Activated CD4-positive, CD25-positive, alpha-beta regulatory T cell treated with anti-CD3 and anti-CD28 coated beads, Interleukin-2, amount 50 U/mL, for 16 hours (primary cell): ENCODE data around the gene EXOC6B.
"Not testable (repeated sequence)": the region's sequence is repeated elsewhere in the genome, so short reads cannot be mapped to it uniquely, and the experiment has no call there.

Experiments used
- DNase-seq: peaks from one replicate; pipeline ENCODE4 v3.0.0-alpha.2; 2020; ENCODE audit warnings: low read depth, low spot score

The EXOC6B gene

DNA sequence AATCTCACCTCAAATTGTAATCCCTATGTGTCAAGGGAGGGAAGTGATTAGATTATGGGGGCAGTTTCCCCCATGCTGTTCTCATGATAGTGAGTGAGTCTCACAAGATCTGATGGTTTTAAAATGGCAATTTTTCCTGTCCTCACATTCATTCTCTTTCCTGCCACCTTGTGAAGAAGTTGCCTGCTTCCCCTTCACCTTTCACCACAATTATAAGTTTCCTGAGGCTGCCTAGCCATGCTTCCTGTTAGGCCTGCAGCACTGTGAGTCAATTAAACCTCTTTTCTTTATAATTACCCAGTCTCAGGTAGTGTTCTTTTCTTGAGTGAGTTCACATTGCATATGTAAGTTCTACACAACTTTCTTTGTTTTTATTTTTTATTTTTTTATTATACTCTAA lies 271.5 kb downstream of the EXOC6B start:
- DNase-seq, result no peak

DNA sequence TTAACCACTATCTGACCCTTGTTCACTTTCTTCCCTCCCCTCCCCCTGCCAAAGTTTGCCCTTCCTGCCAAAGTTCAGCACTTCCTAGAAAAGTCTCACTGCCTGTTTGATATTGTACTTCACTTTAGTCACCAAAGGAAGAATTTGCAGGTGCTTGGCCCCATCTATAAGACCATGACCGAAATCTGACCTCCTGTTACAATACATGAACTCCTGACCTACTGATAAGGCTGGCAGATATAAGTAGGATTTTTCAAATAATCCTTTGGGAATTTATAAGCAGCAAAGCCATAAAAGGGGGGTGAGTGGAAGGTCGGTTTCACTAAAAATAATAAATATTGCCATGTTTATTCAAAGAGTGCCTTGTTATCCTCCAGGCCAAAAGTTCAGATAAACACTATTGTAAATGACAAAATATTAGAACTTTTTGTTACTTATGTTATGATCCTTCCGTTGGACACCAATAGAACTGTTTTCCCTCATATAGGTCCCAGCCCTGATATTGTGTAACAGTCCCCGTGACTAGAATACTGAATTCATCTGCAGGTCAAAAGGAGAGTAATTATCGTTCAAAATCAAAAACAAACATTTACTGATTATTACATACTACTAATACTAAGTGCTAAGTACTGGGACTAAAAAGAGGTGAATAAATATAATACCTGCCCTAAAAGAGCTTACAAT lies 277.6 kb downstream of the EXOC6B start:
- no peak for DNase-seq

GRCh38 chr2:72545790-72546189 lies 280.0 kb downstream of the EXOC6B start:
- DNase-seq, result no peak

DNA sequence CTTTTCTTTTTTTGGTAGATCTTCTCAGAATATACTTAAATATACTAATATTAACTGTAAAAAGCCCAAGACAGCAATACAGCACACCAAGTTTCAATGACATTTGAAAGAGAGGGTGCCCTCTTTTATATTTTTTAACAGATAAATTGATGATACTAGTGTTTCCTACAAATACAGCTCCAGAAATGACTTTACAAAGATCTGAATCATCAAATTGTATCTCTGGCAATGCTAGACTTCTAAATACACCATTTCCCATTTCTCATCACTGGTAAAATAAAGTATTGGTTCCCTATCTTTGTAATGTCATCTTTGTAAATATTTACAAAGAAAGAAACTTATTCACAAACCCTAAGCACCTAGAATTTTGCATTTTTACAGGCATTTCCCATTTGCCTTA lies 281.3 kb downstream of the EXOC6B start:
- no peak for DNase-seq

DNA sequence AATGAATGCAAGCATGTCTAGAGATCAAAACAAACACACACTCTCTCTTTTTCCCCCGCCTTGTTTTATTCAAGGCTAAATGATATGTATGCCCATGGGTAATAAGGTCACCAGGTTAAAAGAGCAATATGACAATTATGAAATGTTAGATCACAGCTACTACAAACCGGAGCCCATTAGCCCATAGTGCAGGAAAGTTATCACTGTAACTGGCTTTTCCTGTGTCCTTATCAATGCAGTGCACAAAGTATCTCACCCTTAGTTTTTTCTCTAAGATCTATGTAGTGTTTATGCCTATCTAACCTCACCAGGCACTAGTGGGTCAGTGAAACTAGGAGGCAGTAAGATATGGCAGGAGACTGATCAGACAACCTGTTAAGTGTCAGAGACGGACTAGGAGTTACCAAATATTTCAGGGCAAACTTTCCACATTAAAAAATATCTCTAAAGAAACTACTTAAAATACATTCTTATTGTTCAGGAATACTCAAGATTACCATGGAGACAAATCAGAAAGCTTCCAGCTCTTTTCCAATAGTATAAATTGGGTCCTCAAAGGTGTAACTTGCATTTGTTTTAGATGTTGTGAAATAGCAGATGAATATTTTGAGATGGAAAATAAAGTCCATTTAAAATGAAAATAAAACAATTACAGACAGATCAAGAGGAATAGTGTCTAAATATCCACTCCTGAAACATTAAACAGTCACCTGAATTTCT lies 282.2 kb downstream of the EXOC6B start:
- DNase-seq, result no peak

DNA sequence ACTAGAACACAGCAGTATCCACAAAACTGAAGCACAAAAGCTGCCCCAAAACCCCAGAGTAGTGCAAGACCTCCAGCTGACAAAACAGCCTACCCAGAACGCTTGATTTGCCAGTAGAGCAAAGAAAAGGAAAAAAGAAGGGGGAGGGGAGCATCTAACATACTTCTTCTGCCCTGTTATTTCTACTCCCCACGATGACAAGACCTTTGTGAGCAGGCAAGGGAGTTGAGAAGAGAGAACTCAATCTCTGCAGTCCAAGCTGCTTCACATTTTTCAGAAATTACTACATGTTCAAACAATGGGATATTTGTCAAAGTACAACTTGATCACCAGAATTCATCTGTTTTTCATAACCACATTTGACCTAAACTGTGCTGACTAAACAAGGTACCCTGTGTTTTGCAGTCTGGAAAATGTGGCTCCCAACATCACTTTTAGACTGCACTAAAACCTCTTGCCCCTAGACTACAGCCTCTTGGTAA lies 286.7 kb downstream of the EXOC6B start:
- no peak for DNase-seq

DNA sequence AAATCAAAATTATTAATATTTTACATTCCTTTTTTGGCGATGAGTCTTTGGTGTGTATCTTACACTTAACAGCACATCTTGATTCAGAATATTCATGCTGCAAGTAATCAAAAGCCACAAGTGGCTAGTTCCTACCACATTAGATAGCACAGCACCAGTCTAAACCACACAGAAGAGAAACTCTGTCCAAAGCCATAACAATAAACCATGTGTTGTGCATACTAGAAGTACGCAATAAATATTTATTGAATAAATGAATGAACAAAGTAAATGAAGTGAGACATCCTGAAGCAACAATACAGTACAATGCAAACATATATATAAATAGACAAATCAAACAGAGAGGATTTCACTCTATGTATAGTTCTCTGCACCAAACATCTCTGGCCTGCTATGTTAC lies 287.3 kb downstream of the EXOC6B start:
- DNase-seq, result no peak

DNA sequence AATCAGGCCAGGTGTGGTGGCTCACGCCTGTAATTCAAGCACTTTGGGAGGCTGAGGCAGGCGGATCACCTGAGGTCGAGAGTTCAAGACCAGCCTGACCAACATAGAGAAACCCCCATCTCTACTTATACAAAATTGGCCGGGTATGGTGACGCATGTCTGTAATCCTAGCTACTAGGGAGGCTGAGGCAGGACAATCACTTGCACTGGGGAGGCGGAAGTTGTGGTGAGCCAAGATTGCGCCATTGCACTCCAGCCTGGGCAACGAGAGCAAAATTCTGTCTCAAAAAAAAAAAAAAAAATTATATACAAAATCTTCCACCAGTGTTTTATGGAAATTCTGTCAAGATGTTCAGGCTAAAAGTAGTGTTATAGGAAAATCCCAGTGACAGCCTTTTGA lies 290.2 kb downstream of the EXOC6B start:
- not testable (repeated sequence) for DNase-seq

- no peak for DNase-seq
Measured at GRCh38 chr2:72533765-72534164, 292.1 kb downstream of the EXOC6B start.

DNA sequence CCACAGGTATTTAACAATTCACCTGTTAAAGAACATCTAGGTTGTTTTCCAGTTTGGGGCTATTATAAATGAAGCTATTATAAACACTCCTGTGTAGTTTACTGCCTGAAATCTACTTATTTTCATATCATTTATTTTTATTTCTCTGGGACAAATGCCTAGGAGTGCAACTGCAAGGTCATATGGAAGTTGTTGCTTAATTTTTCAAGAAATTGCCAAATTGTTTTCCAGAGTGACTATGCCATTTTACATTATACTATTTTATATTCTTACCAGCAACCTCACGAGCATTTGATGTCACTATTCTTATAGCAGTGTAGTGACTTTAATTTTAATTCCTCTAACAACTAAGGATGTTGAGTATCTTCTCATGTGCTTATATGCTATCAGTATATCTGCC lies 298.4 kb downstream of the EXOC6B start:
- DNase-seq, result no peak

DNA sequence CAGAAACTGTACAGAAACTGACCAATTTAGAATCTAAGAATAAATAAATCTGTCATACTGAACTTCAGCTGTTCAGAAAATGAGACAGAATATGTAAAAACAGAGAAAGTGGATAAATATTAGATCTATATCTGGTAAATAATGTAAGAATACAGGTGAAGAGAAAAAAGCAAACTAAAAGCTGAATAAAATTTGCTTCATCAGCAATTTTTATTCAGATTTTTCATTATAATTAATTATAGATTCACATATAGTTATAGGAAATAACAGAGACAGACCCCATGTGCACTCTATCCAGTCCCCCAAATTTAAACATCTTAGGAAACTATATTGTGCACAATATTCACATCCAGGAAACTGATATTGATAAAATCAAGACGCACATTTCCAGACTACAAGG lies 299.2 kb downstream of the EXOC6B start:
- no peak for DNase-seq

DNA sequence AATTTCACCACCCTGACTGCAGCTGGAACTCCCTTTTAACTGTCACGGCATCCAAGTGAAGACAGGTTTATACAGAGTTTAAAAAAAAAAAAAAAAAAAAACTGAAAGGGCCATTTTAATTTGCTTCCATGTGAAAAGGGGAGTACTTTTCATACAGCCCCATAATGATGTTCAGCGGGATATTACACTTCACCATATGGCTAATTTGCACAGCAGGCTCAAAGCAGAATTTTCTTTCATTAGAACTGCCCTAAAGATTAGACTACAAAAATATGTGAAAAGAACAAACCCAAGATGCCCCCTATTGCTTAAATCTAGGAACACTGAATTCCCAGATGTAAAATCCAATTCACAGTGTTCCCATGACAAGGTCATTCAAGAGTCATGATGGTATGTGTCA lies 301.8 kb downstream of the EXOC6B start:
- DNase-seq, result no peak

DNA sequence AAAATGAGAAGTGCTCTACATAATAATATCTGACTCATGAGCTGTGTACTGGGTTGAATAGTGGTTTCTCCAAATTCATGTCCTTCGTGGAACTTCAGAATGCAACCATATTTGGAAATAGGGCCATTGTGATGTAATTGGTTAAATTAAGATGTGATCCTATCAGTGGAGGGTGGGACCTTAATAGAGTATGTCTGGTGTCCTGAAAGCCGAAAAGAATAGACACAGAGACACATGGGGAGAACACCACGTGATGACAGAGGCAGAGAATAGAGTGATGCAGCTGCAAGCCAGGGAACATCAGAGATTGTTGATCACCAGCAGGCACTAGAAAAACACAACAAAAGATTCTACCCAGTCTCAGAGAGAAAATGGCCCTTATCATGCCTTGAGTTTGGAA lies 310.1 kb downstream of the EXOC6B start:
- DNase-seq, result no peak

DNA sequence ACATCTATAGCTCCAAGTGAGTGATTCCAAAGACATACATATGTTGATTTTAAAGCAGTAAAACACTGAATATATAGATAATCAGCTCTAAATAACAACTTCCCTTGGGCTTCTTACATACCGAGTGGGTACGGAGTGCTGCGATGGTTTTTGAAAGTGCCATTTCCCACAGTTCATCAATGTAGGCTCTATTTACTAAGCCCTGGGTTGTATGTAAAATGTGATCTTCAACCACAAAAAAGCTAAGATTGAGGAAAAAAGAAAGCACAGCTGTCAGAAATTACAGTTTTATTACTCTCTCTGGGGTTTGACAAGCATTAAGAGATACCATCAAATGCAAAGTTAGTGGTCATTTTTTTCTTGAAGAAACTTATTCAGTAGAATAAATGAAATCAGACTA lies 312.8 kb downstream of the EXOC6B start:
- no peak for DNase-seq

GRCh38 chr2:72512376-72512775 lies 313.5 kb downstream of the EXOC6B start:
- DNase-seq, result no peak

GRCh38 chr2:72511906-72512305 lies 313.9 kb downstream of the EXOC6B start:
- DNase-seq, result no peak

DNA sequence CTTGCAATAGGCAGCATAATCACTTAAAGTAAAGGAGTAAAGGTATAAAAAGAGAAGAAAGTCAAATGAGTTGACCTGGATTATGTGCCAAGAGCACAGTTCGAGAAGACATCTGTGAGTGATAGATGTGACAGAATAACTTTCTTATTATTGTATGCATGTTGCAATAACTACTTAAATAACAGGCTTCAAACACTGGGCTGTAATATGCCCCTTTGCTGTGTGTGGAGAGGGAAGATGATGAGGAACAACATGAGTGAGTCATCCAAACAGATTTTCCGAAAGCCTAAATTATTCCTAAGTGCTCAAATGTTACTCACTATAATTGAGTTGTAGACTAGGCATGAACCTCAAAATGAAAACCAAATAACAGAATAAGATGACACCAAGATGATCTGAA lies 328.1 kb downstream of the EXOC6B start:
- DNase-seq, result no peak

GRCh38 chr2:72496479-72496878 lies 329.4 kb downstream of the EXOC6B start:
- DNase-seq, result no peak

- no peak for DNase-seq
Measured at GRCh38 chr2:72494392-72494791, 331.4 kb downstream of the EXOC6B start.

GRCh38 chr2:72484622-72485021 lies 341.2 kb downstream of the EXOC6B start:
- DNase-seq, result not testable (repeated sequence)

DNA sequence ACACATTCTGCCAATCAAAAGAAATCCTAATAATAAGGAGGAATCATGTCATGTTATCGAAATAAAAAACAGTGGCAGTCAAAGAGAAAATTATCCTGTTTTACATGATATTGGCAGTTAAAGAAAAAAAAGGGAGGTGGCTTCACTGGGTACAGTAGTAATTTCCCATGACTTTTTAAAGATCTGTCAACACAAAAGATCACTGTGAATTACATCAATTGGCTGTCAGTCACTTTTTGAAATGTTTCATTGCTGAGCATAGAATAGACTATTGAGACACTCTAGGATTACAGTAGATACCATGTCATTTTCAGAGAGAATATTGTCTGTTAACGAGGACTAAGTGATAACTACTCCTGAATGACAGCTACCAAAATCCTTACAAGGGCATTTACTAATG lies 342.5 kb downstream of the EXOC6B start:
- DNase-seq, result no peak

GRCh38 chr2:72475246-72475645 lies 350.6 kb downstream of the EXOC6B start:
- no peak for DNase-seq

DNA sequence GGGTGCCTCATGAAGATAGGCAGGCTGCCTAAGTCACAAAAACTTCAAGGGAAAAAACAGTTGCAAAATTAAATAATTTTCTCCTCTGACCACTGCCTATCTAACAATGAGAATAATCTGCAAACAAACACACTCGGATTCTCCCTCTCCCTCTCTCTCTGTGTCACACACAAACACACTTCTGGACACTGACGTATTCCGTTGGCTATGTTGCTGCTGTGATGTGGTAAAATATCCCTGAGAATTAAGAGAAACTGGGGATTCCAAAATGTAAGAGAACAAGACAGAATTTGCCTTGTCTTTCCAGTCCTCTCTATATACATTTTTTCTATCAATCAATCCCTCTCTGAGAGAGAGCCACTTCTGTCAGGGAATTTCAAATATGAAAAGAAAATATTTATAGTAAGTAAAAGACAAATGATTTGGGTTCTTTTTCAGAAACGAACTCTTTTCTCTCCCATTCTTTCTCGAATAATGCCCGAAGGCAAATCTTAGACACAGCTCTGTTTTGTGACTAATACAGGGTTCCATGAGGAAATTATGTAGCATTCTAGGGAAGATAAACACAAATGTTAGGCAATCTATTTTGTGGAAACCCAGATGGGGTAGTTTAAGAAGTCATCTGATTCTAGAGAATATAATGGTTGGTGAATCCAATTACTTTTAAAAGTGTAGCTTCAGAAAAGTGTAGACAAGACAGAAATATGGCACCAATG lies 367.9 kb downstream of the EXOC6B start:
- no peak for DNase-seq
